GM18951 (cell line): ENCODE data around the gene EIF5A.

Experiments
- POLR2A ChIP-seq: IDR thresholded peaks from 4 replicates; pipeline ENCODE4 v1.6.1; 2011; ENCODE audit warnings: mild to moderate bottlenecking; ENCODE audit not compliant: insufficient read length, insufficient read depth; ENCODE audit errors: extremely low read depth
- in situ Hi-C: fragments of 300-500 bp; cut with MboI; formaldehyde crosslinking; loops from one replicate; pipeline ENCODE4 v1.12.0; 2022; ENCODE audit warnings: low sequenced_read_pairs, mixed read lengths, inconsistent platforms; ENCODE audit not compliant: unreplicated experiment

The EIF5A gene

GRCh38 chr17:7280519-7281073 is 26.8 kb upstream of the EIF5A start:
- no peak for TF ChIP-seq POLR2A
- in situ Hi-C loops, result no loop called here

GRCh38 chr17:7281074-7281952 is 26.1 kb upstream of the EIF5A start, which contains the start of gene SLC2A4:
TSS of gene SLC2A4 (plus strand) at chr17:7281718. CDS start at chr17:7281935, 217 bp downstream.
- TF ChIP-seq POLR2A, result no peak
- in situ Hi-C loops, result no loop called here

GRCh38 chr17:7281953-7282751 is 25.3 kb upstream of the EIF5A start:
- in situ Hi-C loops, result no loop called here
- no peak for TF ChIP-seq POLR2A

DNA sequence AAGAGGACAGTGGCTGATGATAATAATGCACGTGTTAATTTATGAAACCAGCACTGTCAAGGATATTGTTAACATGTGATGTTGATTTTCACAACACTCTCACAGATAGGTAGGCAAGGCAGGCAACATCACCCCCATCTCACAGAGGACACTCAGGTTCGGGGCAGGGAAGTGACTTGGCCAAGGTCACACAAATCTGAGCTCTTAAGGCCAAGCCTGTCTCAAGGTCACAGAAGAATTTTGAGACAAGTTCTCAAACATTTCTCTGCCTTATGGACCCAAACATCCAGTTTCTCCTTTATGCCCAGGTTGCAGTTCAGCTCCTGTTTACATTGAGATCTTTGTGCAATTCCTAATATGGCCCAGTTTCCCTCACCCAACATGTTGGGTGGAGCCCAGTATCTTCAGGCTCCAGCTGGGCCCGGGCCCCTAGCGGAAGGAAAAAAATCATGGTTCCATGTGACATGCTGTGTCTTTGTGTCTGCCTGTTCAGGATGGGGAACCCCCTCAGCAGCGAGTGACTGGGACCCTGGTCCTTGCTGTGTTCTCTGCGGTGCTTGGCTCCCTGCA is 24.6 kb upstream of the EIF5A start:
- in situ Hi-C loops, result no loop called here
- TF ChIP-seq POLR2A, result no peak

GRCh38 chr17:7283471-7284216 is 23.8 kb upstream of the EIF5A start:
- TF ChIP-seq POLR2A, result no peak
- in situ Hi-C loops, result no loop called here

GRCh38 chr17:7284911-7285310 is 22.5 kb upstream of the EIF5A start:
- TF ChIP-seq POLR2A, result no peak
- in situ Hi-C loops, result no loop called here

DNA sequence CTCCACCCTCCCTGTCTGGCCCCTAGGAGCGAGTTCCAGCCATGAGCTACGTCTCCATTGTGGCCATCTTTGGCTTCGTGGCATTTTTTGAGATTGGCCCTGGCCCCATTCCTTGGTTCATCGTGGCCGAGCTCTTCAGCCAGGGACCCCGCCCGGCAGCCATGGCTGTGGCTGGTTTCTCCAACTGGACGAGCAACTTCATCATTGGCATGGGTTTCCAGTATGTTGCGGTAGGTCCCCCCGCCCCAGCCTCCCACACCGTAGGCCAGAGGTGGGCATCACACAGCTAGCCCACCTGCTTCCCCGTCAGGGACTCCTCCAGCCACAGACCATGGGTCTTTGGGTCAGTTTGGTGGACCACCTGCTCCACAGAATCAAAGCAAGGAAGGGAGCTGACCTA is 21.7 kb upstream of the EIF5A start:
- in situ Hi-C loops, result no loop called here
- TF ChIP-seq POLR2A, result no peak

GRCh38 chr17:7289256-7290032 is 18.0 kb upstream of the EIF5A start:
- TF ChIP-seq POLR2A, result no peak
- in situ Hi-C loops, result no loop called here

GRCh38 chr17:7290166-7290565 is 17.3 kb upstream of the EIF5A start:
- no peak for TF ChIP-seq POLR2A
- in situ Hi-C loops, result no loop called here

DNA sequence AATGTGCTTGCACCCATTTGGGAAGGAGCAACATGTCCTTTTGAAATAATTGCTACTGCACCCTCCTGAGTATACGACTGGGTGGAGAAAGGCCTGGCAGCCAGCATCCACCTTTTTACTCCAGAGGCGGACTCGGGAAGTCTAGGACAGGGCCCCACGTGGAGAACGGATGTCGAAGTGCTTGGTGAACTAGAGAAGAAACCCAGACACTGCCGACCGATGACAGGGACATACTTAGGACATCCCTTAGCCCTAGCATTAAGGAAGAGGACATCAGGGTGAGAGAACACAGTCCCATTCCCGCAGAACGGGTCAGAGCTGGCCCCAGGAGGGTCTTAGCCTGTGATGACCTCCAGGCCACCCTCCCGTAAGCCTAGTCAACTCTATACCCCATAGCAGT is 16.7 kb upstream of the EIF5A start:
- in situ Hi-C loops, result no loop called here
- no peak for TF ChIP-seq POLR2A

DNA sequence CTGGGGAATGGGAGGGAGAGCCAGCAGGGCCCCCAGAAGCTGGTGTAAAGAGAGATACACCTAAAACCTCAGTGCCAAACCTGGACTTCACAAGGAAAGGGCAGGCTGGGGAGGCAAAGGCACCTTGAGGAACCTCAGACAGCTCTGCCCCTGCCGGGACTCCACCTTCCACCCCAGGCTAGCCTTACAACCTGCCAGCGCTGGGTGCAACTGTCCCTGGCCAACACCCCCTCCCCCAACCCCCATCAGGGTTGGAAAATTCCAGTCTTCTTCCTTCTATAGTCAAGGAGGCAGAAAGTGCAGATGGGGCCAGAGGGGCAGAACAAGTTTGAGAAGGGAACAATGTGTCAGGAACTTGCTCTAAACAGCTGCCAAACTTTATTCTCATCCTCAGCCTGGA is 15.2 kb upstream of the EIF5A start:
- TF ChIP-seq POLR2A, result no peak
- in situ Hi-C loops, result no loop called here

- no peak for TF ChIP-seq POLR2A
- in situ Hi-C loops, result no loop called here
Measured at GRCh38 chr17:7292729-7293128, 14.7 kb upstream of the EIF5A start.
